SJSA1 (cell line): ENCODE measurements around the gene TSPAN11. TPM values are rescaled to one million over a fixed set of nuclear protein-coding genes. Genes with fewer than 3 reads are reported as not detected.

Experiments used
- DNase-seq, 2 experiments: peaks; one replicate each; pipeline ENCODE4 v3.0.0-alpha.2; 2015 to 2020; ENCODE audit warnings: low spot score in 2 of 2, low read depth in 1 of 2
- H3K27ac ChIP-seq: fragments of 250-450 bp; sonication (Bioruptor Pico); 2 replicates; pipeline ENCODE4 v1.5.1; 2020; ENCODE audit warnings: mild to moderate bottlenecking, moderate library complexity
- H3K27me3 ChIP-seq: fragments of 250-450 bp; sonication (Bioruptor Pico); replicated peaks from 2 replicates; pipeline ENCODE4 v1.5.1; 2020; ENCODE audit warnings: mild to moderate bottlenecking, moderate library complexity
- H3K36me3 ChIP-seq: fragments of 250-450 bp; sonication (Bioruptor Pico); 2 replicates; pipeline ENCODE4 v1.5.1; 2020; ENCODE audit warnings: mild to moderate bottlenecking
- H3K4me1 ChIP-seq: fragments of 250-450 bp; sonication (Bioruptor Pico); replicated peaks from 2 replicates; pipeline ENCODE4 v1.6.1; 2021; ENCODE audit warnings: mild to moderate bottlenecking
- H3K4me3 ChIP-seq: fragments of 250-450 bp; sonication (Bioruptor Pico); 2 replicates; pipeline ENCODE4 v1.5.1; 2020; ENCODE audit warnings: mild to moderate bottlenecking
- H3K9me3 ChIP-seq: fragments of 250-450 bp; sonication (Bioruptor Pico); replicated peaks from 2 replicates; pipeline ENCODE4 v1.5.1; 2020; ENCODE audit warnings: mild to moderate bottlenecking
- total RNA-seq: library from RNA; depleted of rRNA; stranded (reverse); fragments of >200 nt; shearing (Covaris generic); gene quantifications from 2 replicates; pipeline ENCODE4 v1.2.3, GENCODE V29; 2014; rRNA removed

Gene TSPAN11
- total RNA-seq, 1 experiment from 2014 or later, result 2.7 TPM

GRCh38 chr12:31037931-31038330 lies 111.4 kb downstream of the TSPAN11 start:
- no peak for DNase-seq
- Histone ChIP-seq H3K4me3 (no peak overlapping the region), H3K36me3 (no peaks in the 10 kb centered on the region), H3K27me3 (no peaks in the 10 kb centered on the region), H3K27ac (no peak overlapping the region), H3K9me3 (no peaks in the 10 kb centered on the region), H3K4me1 (peaks cover 9% of the 10 kb centered on the region)

GRCh38 chr12:31041033-31041564 lies 114.6 kb downstream of the TSPAN11 start:
- Histone ChIP-seq H3K27me3 (no peaks in the 10 kb centered on the region), H3K4me1 (peaks cover 8% of the 10 kb centered on the region), H3K36me3 (no peaks in the 10 kb centered on the region), H3K27ac (no peak overlapping the region), H3K9me3 (no peaks in the 10 kb centered on the region), H3K4me3 (no peak overlapping the region)
- no peak for DNase-seq

Other genes with a start within 250 kb of the TSPAN11 start
- gene IPO8, start 230.9 kb upstream of the TSPAN11 start, total RNA-seq, result 14.7 and 21.0 TPM in 2 replicates
- gene CAPRIN2, start 171.8 kb upstream of the TSPAN11 start, total RNA-seq, result 29.4 and 36.5 TPM in 2 replicates
- gene DDX11, start 147.1 kb downstream of the TSPAN11 start, total RNA-seq, result 16.9 and 34.0 TPM in 2 replicates